WTC11 (cell line): ENCODE results near the gene KCNQ4. TPM values are rescaled to one million over a fixed set of nuclear protein-coding genes. Genes with fewer than 3 reads are reported as not detected.

Experiments
- ATAC-seq: fragments of 200-7000 bp; cut with Tn5 transposase; 2 replicates; pipeline ENCODE4 v1.10.0; 2021; ENCODE audit warnings: mild to moderate bottlenecking, moderate library complexity
- CTCF ChIA-PET: fragments of 300-600 bp; sonication (Branson Sonifier 250); formaldehyde crosslinking; loops from one replicate; lab custom pipeline; 2021; ENCODE audit warnings: antibody characterized with exemption; lab: Charles Lee
- POLR2A ChIA-PET: fragments of 350-600 bp; sonication (Branson Sonifier 250); formaldehyde crosslinking; loops from one replicate; lab custom pipeline; 2021; ENCODE audit warnings: antibody characterized with exemption; lab: Charles Lee
- DNase-seq: peaks from one replicate; pipeline ENCODE4 v3.0.0; 2021; ENCODE audit warnings: low spot score
- H3K27ac Mint-ChIP-seq: 2 replicates; pipeline ENCODE4 v1.8.0; 2021; ENCODE audit warnings: mixed read lengths
- H3K27me3 Mint-ChIP-seq: 2 replicates; pipeline ENCODE4 v1.8.0; 2021; ENCODE audit warnings: low read depth, mild to moderate bottlenecking, moderate library complexity, mixed read lengths
- H3K36me3 Mint-ChIP-seq: 2 replicates; pipeline ENCODE4 v1.8.0; 2021; ENCODE audit warnings: mixed read lengths
- H3K4me1 Mint-ChIP-seq: 2 replicates; pipeline ENCODE4 v1.8.0; 2022; ENCODE audit warnings: mixed read lengths
- H3K4me3 Mint-ChIP-seq: 2 replicates; pipeline ENCODE4 v1.8.0; 2021; ENCODE audit warnings: mild to moderate bottlenecking, moderate library complexity, mixed read lengths
- H3K9me3 Mint-ChIP-seq: 2 replicates; pipeline ENCODE4 v1.8.0; 2021; ENCODE audit warnings: mixed read lengths
- AFF4 ChIP-seq: sonication (generic); formaldehyde crosslinking; IDR thresholded peaks from 2 replicates; pipeline ENCODE4 v1.8.1; 2023; ENCODE audit warnings: mild to moderate bottlenecking, missing genetic modification reagents, borderline replicate concordance
- ATF1 ChIP-seq: sonication (generic); formaldehyde crosslinking; IDR thresholded peaks from 2 replicates; pipeline ENCODE4 v1.8.1; 2023; ENCODE audit warnings: mild to moderate bottlenecking, moderate library complexity, missing genetic modification reagents
- CBFB ChIP-seq: sonication (generic); formaldehyde crosslinking; IDR thresholded peaks from 2 replicates; pipeline ENCODE4 v1.8.1; 2022; ENCODE audit warnings: mild to moderate bottlenecking, low read depth, missing genetic modification reagents
- ELF4 ChIP-seq: sonication (generic); formaldehyde crosslinking; IDR thresholded peaks from 2 replicates; pipeline ENCODE4 v1.8.1; 2022; ENCODE audit warnings: low read depth, mild to moderate bottlenecking, moderate library complexity, missing genetic modification reagents
- FOXP1 ChIP-seq: sonication (generic); formaldehyde crosslinking; IDR thresholded peaks from 2 replicates; pipeline ENCODE4 v1.8.0; 2022; ENCODE audit warnings: missing genetic modification reagents, mild to moderate bottlenecking, moderate library complexity, borderline replicate concordance
- GABPB1 ChIP-seq: sonication (generic); formaldehyde crosslinking; IDR thresholded peaks from 2 replicates; pipeline ENCODE4 v1.8.1; 2023; ENCODE audit warnings: mild to moderate bottlenecking, missing genetic modification reagents
- JUN ChIP-seq: sonication (generic); formaldehyde crosslinking; IDR thresholded peaks from 2 replicates; pipeline ENCODE4 v1.8.0; 2023; ENCODE audit warnings: mild to moderate bottlenecking, missing genetic modification reagents
- PRDM15 ChIP-seq: sonication (generic); formaldehyde crosslinking; IDR thresholded peaks from 2 replicates; pipeline ENCODE4 v1.8.0; 2022; ENCODE audit warnings: missing genetic modification reagents
- PRRX2 ChIP-seq: fragments of 250-450 bp; sonication (Bioruptor Pico); IDR thresholded peaks from 2 replicates; pipeline ENCODE4 v1.8.0; 2021; ENCODE audit warnings: mild to moderate bottlenecking
- SP1 ChIP-seq: sonication (generic); formaldehyde crosslinking; conservative IDR thresholded peaks from 2 replicates; pipeline ENCODE4 v1.8.1; 2022; ENCODE audit warnings: missing genetic modification reagents
- ZNF423 ChIP-seq: fragments of 250-450 bp; sonication (Bioruptor Pico); IDR thresholded peaks from 2 replicates; pipeline ENCODE4 v2.1.2; 2022; ENCODE audit warnings: mild to moderate bottlenecking, moderate library complexity
- ZNF671 ChIP-seq: fragments of 250-450 bp; sonication (Bioruptor Pico); IDR thresholded peaks from 2 replicates; pipeline ENCODE4 v1.8.0; 2021; ENCODE audit warnings: mild to moderate bottlenecking
- total RNA-seq: library from RNA; stranded (reverse); gene quantifications from 3 replicates; pipeline ENCODE4 v1.2.3, GENCODE V29; 2021
- TF ChIP-seq, protein P1 (sequence below): sonication (generic); formaldehyde crosslinking; IDR thresholded peaks from 2 replicates; pipeline ENCODE4 v1.8.0; 2023; ENCODE audit warnings: missing genetic modification reagents, mild to moderate bottlenecking, borderline replicate concordance
- TF ChIP-seq, protein P2 (sequence below): sonication (generic); formaldehyde crosslinking; IDR thresholded peaks from 2 replicates; pipeline ENCODE4 v1.8.0; 2023; ENCODE audit warnings: missing genetic modification reagents
- TF ChIP-seq, protein P3 (sequence below): sonication (generic); formaldehyde crosslinking; IDR thresholded peaks from 2 replicates; pipeline ENCODE4 v1.8.1; 2023; ENCODE audit warnings: mild to moderate bottlenecking, missing genetic modification reagents, moderate library complexity
- TF ChIP-seq, protein P4 (sequence below): sonication (generic); formaldehyde crosslinking; IDR thresholded peaks from 2 replicates; pipeline ENCODE4 v1.8.0; 2023; ENCODE audit warnings: mild to moderate bottlenecking, missing genetic modification reagents
- TF ChIP-seq, protein P5 (sequence below): sonication (generic); formaldehyde crosslinking; IDR thresholded peaks from 2 replicates; pipeline ENCODE4 v1.8.1; 2023; ENCODE audit warnings: mild to moderate bottlenecking, missing genetic modification reagents, moderate library complexity

KCNQ4 gene
- total RNA-seq, 1 experiment from 2014 or later: 4.0 TPM

- Mint-ChIP-seq H3K4me1 (peaks cover 16% of the 10 kb centered on the region), H3K9me3 (peaks cover 10% of the 10 kb centered on the region), H3K27me3 (peaks cover 32% of the 10 kb centered on the region), H3K36me3 (peaks cover 10% of the 10 kb centered on the region), H3K27ac (no peak overlapping the region), H3K4me3 (no peak overlapping the region)
- ATAC-seq (no peak), DNase-seq (no peak)
- ChIA-PET POLR2A (no interaction called here), CTCF (interaction anchor here (1.3 to 1.5 kb wide), 2 partner anchors 68 to 72 kb away, joined by 4 to 12 read pairs; no protein-coding TSS in a partner anchor)
- TF ChIP-seq PRRX2 (CRISPR knock-in tag) (no peak), JUN (CRISPR knock-in tag) (no peak), ZNF423 (CRISPR knock-in tag) (no peak), GABPB1 (no peak), CBFB (CRISPR knock-in tag) (no peak), FOXP1 (no peak), ATF1 (CRISPR knock-in tag) (no peak), SP1 (no peak), AFF4 (no peak), ELF4 (CRISPR knock-in tag) (no peak), PRDM15 (CRISPR knock-in tag) (no peak), ZNF671 (CRISPR knock-in tag) (no peak)
- TF ChIP-seq, protein P1, sequence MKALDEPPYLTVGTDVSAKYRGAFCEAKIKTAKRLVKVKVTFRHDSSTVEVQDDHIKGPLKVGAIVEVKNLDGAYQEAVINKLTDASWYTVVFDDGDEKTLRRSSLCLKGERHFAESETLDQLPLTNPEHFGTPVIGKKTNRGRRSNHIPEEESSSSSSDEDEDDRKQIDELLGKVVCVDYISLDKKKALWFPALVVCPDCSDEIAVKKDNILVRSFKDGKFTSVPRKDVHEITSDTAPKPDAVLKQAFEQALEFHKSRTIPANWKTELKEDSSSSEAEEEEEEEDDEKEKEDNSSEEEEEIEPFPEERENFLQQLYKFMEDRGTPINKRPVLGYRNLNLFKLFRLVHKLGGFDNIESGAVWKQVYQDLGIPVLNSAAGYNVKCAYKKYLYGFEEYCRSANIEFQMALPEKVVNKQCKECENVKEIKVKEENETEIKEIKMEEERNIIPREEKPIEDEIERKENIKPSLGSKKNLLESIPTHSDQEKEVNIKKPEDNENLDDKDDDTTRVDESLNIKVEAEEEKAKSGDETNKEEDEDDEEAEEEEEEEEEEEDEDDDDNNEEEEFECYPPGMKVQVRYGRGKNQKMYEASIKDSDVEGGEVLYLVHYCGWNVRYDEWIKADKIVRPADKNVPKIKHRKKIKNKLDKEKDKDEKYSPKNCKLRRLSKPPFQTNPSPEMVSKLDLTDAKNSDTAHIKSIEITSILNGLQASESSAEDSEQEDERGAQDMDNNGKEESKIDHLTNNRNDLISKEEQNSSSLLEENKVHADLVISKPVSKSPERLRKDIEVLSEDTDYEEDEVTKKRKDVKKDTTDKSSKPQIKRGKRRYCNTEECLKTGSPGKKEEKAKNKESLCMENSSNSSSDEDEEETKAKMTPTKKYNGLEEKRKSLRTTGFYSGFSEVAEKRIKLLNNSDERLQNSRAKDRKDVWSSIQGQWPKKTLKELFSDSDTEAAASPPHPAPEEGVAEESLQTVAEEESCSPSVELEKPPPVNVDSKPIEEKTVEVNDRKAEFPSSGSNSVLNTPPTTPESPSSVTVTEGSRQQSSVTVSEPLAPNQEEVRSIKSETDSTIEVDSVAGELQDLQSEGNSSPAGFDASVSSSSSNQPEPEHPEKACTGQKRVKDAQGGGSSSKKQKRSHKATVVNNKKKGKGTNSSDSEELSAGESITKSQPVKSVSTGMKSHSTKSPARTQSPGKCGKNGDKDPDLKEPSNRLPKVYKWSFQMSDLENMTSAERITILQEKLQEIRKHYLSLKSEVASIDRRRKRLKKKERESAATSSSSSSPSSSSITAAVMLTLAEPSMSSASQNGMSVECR: no peak
- TF ChIP-seq, protein P2, sequence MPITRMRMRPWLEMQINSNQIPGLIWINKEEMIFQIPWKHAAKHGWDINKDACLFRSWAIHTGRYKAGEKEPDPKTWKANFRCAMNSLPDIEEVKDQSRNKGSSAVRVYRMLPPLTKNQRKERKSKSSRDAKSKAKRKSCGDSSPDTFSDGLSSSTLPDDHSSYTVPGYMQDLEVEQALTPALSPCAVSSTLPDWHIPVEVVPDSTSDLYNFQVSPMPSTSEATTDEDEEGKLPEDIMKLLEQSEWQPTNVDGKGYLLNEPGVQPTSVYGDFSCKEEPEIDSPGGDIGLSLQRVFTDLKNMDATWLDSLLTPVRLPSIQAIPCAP: no peak
- TF ChIP-seq, protein P3, sequence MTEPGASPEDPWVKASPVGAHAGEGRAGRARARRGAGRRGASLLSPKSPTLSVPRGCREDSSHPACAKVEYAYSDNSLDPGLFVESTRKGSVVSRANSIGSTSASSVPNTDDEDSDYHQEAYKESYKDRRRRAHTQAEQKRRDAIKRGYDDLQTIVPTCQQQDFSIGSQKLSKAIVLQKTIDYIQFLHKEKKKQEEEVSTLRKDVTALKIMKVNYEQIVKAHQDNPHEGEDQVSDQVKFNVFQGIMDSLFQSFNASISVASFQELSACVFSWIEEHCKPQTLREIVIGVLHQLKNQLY (CRISPR knock-in tag): no peak
- TF ChIP-seq, protein P4, sequence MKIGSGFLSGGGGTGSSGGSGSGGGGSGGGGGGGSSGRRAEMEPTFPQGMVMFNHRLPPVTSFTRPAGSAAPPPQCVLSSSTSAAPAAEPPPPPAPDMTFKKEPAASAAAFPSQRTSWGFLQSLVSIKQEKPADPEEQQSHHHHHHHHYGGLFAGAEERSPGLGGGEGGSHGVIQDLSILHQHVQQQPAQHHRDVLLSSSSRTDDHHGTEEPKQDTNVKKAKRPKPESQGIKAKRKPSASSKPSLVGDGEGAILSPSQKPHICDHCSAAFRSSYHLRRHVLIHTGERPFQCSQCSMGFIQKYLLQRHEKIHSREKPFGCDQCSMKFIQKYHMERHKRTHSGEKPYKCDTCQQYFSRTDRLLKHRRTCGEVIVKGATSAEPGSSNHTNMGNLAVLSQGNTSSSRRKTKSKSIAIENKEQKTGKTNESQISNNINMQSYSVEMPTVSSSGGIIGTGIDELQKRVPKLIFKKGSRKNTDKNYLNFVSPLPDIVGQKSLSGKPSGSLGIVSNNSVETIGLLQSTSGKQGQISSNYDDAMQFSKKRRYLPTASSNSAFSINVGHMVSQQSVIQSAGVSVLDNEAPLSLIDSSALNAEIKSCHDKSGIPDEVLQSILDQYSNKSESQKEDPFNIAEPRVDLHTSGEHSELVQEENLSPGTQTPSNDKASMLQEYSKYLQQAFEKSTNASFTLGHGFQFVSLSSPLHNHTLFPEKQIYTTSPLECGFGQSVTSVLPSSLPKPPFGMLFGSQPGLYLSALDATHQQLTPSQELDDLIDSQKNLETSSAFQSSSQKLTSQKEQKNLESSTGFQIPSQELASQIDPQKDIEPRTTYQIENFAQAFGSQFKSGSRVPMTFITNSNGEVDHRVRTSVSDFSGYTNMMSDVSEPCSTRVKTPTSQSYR (CRISPR knock-in tag): no peak
- TF ChIP-seq, protein P5, sequence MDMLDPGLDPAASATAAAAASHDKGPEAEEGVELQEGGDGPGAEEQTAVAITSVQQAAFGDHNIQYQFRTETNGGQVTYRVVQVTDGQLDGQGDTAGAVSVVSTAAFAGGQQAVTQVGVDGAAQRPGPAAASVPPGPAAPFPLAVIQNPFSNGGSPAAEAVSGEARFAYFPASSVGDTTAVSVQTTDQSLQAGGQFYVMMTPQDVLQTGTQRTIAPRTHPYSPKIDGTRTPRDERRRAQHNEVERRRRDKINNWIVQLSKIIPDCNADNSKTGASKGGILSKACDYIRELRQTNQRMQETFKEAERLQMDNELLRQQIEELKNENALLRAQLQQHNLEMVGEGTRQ (CRISPR knock-in tag): no peak
Measured at GRCh38 chr1:40880813-40881549, 97.4 kb downstream of the KCNQ4 start.
